GM21528 (cell line): ENCODE results near the gene MLLT11.
A peak's percentile ranks its signal among the peaks of the same experiment; 100 is the strongest.
"Not testable (repeated sequence)": the region's sequence is repeated elsewhere in the genome, so short reads cannot be mapped to it uniquely, and the experiment has no call there.

Experiments used
- ATAC-seq: cut with Tn5 transposase; IDR thresholded peaks from one replicate; pipeline ENCODE4 v1.9.1; 2021; ENCODE audit warnings: mild to moderate bottlenecking, moderate library complexity; ENCODE audit not compliant: unreplicated experiment, low FRiP score

The MLLT11 gene

GRCh38 chr1:151055581-151055980 is 4.6 kb upstream of the MLLT11 start:
- ATAC-seq: no peak

GRCh38 chr1:151056149-151056548 is 4.0 kb upstream of the MLLT11 start:
- no peak for ATAC-seq

- ATAC-seq: no peak
Observed at GRCh38 chr1:151058692-151059091, 1.5 kb upstream of the MLLT11 start.

GRCh38 chr1:151059109-151060006 is 839 bp upstream of the MLLT11 start, which contains the start of gene CDC42SE1:
Gene CDC42SE1 (minus strand): TSS chr1:151059622. CDS start chr1:151055730, 3,892 bp downstream.
- peak; percentile 69 for ATAC-seq

- no peak for ATAC-seq
Observed at GRCh38 chr1:151060657-151061421, 642 bp downstream of the MLLT11 start.

GRCh38 chr1:151061704-151062103 is 1.5 kb downstream of the MLLT11 start:
- ATAC-seq: no peak

GRCh38 chr1:151062741-151063371 is 2.7 kb downstream of the MLLT11 start:
- no peak for ATAC-seq

GRCh38 chr1:151065089-151065645 is 5.0 kb downstream of the MLLT11 start:
- no peak for ATAC-seq

- no peak for ATAC-seq
Observed at GRCh38 chr1:151067185-151067584, 7.0 kb downstream of the MLLT11 start.

GRCh38 chr1:151069103-151069486 is 8.9 kb downstream of the MLLT11 start:
- no peak for ATAC-seq

GRCh38 chr1:151070474-151071276 is 10.5 kb downstream of the MLLT11 start, which contains the start of gene GABPB2:
Gene GABPB2 (plus strand): TSS chr1:151070761. CDS start chr1:151088190, 17,429 bp downstream.
- peak; percentile 63 for ATAC-seq

GRCh38 chr1:151072224-151072623 is 12.0 kb downstream of the MLLT11 start:
- no peak for ATAC-seq

- ATAC-seq: no peak
Observed at GRCh38 chr1:151085953-151086559, 25.9 kb downstream of the MLLT11 start.

GRCh38 chr1:151097426-151097825 is 37.2 kb downstream of the MLLT11 start:
- ATAC-seq: not testable (repeated sequence)

GRCh38 chr1:151098126-151098525 is 37.9 kb downstream of the MLLT11 start:
- ATAC-seq: no peak

- ATAC-seq: no peak
Observed at GRCh38 chr1:151104630-151105029, 44.4 kb downstream of the MLLT11 start.

GRCh38 chr1:151106894-151107293 is 46.7 kb downstream of the MLLT11 start:
- no peak for ATAC-seq

- ATAC-seq: no peak
Observed at GRCh38 chr1:151108331-151108730, 48.1 kb downstream of the MLLT11 start.

- ATAC-seq: no peak
Observed at GRCh38 chr1:151113877-151114276, 53.7 kb downstream of the MLLT11 start.
